Activated CD8-positive, alpha-beta memory T cell treated with anti-CD3 and anti-CD28 coated beads, Interleukin-2, amount 10 ng/mL, durations not matched to agents 7 days and 5 days (primary cell): Measurements from ENCODE around the gene ZNF630. TPM values are rescaled to one million over a fixed set of nuclear protein-coding genes. Genes with fewer than 3 reads are reported as not detected.
A peak's percentile ranks its signal among the peaks of the same experiment; 100 is the strongest.
"Not testable (repeated sequence)": the region's sequence is repeated elsewhere in the genome, so short reads cannot be mapped to it uniquely, and the experiment has no call there.

Experiments
- ATAC-seq: fragments of 150-1000 bp; cut with Tn5 transposase; one replicate; pipeline ENCODE4 v1.10.0; 2021; ENCODE audit warnings: moderate library complexity
- CTCF ChIA-PET: fragments of 350-600 bp; sonication (Branson Sonifier 250); formaldehyde crosslinking; loops from one replicate; lab custom pipeline; 2021; ENCODE audit warnings: antibody characterized with exemption; lab: Charles Lee
- DNase-seq: peaks from one replicate; pipeline ENCODE4 v3.0.0-alpha.2; 2020
- H3K27ac Mint-ChIP-seq: one replicate; pipeline ENCODE4 v1.8.0; 2021; ENCODE audit warnings: mild to moderate bottlenecking, mixed read lengths
- H3K27me3 Mint-ChIP-seq: one replicate; pipeline ENCODE4 v1.8.0; 2021; ENCODE audit warnings: mixed read lengths
- H3K36me3 Mint-ChIP-seq: one replicate; pipeline ENCODE4 v1.8.0; 2021; ENCODE audit warnings: mild to moderate bottlenecking, mixed read lengths
- H3K4me1 Mint-ChIP-seq: one replicate; pipeline ENCODE4 v1.8.0; 2021; ENCODE audit warnings: mixed read lengths
- H3K4me3 Mint-ChIP-seq: one replicate; pipeline ENCODE4 v1.8.0; 2021; ENCODE audit warnings: mild to moderate bottlenecking, moderate library complexity, mixed read lengths
- H3K9me3 Mint-ChIP-seq: one replicate; pipeline ENCODE4 v1.8.0; 2022; ENCODE audit warnings: low read depth, mixed read lengths
- total RNA-seq, 2 experiments: library from RNA; stranded (reverse); gene quantifications; one replicate each; pipeline ENCODE4 v1.2.3, GENCODE V29; 2021

The ZNF630 gene
- total RNA-seq, 2 experiments from 2014 or later = 0.89 to 3.2 TPM

GRCh38 chrX:48059296-48059639 lies 12.2 kb downstream of the ZNF630 start:
- H3K9me3 Mint-ChIP-seq = peaks cover 8% of the 10 kb centered on the region
- H3K27me3 Mint-ChIP-seq = no peaks in the 10 kb centered on the region
- peaks cover 3% of the 10 kb centered on the region for H3K4me1 Mint-ChIP-seq
- peaks cover 45% of the 10 kb centered on the region for H3K36me3 Mint-ChIP-seq
- no peak for ATAC-seq
- no peak overlapping the region for H3K27ac Mint-ChIP-seq
- H3K4me3 Mint-ChIP-seq = no peak overlapping the region
- CTCF ChIA-PET = no interaction called here
- no peak for DNase-seq

DNA sequence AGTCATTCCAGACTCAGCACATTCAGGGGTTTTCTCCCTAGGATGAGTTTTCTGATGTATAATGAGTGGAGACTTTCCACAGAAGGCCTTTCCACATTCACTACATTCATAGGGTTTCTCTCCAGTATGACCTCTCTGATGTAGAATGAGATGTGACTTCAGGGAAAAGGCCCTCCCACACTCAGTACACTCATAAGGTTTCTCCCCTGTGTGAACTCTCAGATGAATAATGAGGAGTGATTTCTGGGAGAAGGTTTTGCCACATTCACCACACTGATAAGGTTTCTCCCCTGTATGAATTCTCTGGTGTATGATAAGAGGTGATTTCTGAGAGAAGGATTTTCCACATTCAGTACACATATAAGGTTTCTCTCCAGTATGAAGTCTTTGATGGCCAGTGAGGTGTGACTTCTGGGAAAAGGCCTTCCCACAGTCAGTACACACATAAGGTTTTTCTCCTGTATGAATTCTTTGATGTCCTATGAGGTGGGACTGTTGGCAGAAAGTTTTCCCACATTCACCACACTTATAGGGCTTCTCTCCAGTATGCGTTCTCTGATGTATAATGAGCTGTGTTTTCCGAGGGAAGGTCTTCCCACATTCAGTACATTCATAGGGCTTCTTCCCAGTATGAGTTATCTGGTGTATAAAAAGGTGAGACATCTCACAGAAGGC lies 12.7 kb downstream of the ZNF630 start:
- no peak for ATAC-seq
- Mint-ChIP-seq H3K36me3 (peaks cover 45% of the 10 kb centered on the region), H3K27me3 (no peaks in the 10 kb centered on the region), H3K27ac (no peak overlapping the region), H3K9me3 (peaks cover 8% of the 10 kb centered on the region), H3K4me3 (no peak overlapping the region), H3K4me1 (peaks cover 3% of the 10 kb centered on the region)
- CTCF ChIA-PET = no interaction called here
- DNase-seq = no peak

DNA sequence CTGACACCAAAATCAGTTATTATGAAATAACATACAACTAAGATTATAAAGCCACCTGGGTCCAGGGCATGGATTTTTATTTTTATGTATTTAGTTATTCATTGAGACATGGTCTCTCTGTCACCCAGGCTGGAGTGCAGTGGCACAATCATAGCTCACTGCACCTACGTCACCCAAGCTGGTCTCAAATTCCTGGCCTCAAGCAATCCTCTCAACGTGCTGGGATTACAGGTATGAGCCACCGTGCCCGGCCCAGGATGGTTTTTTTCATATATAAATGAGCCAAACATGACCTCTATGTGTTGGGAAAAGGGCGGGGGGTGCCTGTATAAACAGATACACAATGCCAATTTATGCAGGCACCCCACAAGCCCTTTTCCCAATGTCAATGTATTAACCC lies 24.6 kb downstream of the ZNF630 start:
- Mint-ChIP-seq H3K4me1 (no peaks in the 10 kb centered on the region), H3K4me3 (no peak overlapping the region)
- ATAC-seq = no peak

DNA sequence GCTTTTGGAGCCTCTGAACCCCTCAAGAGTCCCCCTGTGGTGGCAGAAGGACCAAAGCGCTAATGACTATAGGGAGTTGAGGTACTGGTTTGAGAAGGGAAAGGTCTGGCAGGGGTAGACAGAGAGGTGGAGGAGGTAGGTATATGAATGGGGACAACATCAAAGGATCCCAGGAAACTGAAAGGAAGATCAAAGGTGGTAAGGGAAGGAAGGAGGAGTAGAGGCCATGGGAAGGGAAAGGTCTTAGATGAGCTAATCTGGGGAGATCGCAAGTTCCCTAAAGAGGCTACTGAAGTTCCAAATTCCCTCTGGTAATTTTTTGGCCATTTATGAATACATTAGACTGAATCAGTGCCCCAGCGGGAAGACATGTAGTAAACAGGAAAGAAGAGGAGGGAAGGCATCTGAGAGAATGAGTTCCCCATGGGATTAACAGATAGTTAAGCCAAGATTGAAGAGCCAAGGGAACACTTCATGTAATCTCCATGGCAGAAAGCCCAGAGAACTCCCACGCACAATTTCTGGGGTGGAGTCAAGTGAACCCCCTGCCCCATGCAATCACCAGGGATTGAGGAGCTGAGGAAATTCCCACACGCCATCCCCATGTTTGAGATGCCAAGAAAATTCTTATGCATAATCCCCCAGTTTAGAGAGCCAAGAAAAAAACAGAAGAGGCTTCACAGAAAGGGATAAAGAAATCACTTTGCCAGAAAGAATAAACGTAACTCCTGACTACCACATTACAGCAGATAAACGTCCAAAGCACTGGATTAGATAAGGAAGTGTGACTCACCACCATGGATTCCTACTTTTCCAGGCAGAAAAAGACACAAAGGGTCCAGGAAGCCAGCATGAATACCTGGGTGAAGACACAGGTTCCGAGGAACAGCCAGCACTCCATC lies 25.8 kb downstream of the ZNF630 start:
- no peak overlapping the region for H3K27ac Mint-ChIP-seq
- CTCF ChIA-PET = no interaction called here
- no peak for ATAC-seq
- H3K4me3 Mint-ChIP-seq = no peak overlapping the region
- H3K27me3 Mint-ChIP-seq = no peaks in the 10 kb centered on the region
- peaks cover 2% of the 10 kb centered on the region for H3K9me3 Mint-ChIP-seq
- no peaks in the 10 kb centered on the region for H3K4me1 Mint-ChIP-seq
- DNase-seq = no peak
- peaks cover 1% of the 10 kb centered on the region for H3K36me3 Mint-ChIP-seq

More for the DNA sequence above, 24.6 kb downstream of the ZNF630 start:
- no peaks in the 10 kb centered on the region for H3K27me3 Mint-ChIP-seq
- CTCF ChIA-PET = no interaction called here
- peaks cover 2% of the 10 kb centered on the region for H3K9me3 Mint-ChIP-seq
- H3K36me3 Mint-ChIP-seq = peaks cover 1% of the 10 kb centered on the region
- DNase-seq = no peak
- no peak overlapping the region for H3K27ac Mint-ChIP-seq

- Mint-ChIP-seq H3K27me3 (no peaks in the 10 kb centered on the region), H3K9me3 (peaks cover 2% of the 10 kb centered on the region), H3K4me1 (no peaks in the 10 kb centered on the region), H3K27ac (no peak overlapping the region), H3K36me3 (peaks cover under 1% of the 10 kb centered on the region), H3K4me3 (no peak overlapping the region)
- ATAC-seq (no peak), DNase-seq (no peak)
- CTCF ChIA-PET = no interaction called here
Observed at GRCh38 chrX:48043056-48043455, 28.4 kb downstream of the ZNF630 start.

- Mint-ChIP-seq H3K4me3 (no peak overlapping the region), H3K27me3 (no peaks in the 10 kb centered on the region), H3K27ac (no peak overlapping the region), H3K9me3 (no peaks in the 10 kb centered on the region), H3K4me1 (no peaks in the 10 kb centered on the region), H3K36me3 (no peaks in the 10 kb centered on the region)
- CTCF ChIA-PET = no interaction called here
- no peak for DNase-seq
- no peak for ATAC-seq
Observed at GRCh38 chrX:48035891-48036290, 35.5 kb downstream of the ZNF630 start.

GRCh38 chrX:48030641-48031173 lies 40.7 kb downstream of the ZNF630 start:
- H3K27me3 Mint-ChIP-seq, H3K4me3 Mint-ChIP-seq, H3K9me3 Mint-ChIP-seq, DNase-seq, H3K36me3 Mint-ChIP-seq, H3K27ac Mint-ChIP-seq, H3K4me1 Mint-ChIP-seq, ATAC-seq: not testable (repeated sequence)
- CTCF ChIA-PET = interaction anchor here (0.6 to 1.2 kb wide), 2 partner anchors 177 to 469 kb away, joined by 3 read pairs; no protein-coding TSS in a partner anchor

DNA sequence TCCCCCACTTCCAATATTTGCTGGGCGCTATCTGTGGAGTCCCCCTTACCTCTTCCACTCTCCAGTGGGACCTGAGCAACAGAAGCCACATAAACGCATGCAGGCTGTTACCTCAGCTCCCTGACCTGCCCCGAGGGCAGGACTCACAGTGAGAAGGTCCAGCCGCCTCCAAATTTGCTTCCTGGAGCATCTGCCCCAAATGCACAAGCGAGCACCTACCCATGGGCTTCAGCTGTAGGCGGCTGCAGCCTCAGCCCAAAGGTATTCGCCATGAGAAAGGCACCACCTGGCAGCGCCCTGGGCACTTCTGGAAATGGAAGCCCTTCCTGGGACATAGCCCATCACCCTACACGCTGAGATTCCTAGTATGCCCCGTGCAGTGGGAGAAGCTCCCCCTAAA lies 41.2 kb downstream of the ZNF630 start:
- Mint-ChIP-seq H3K4me1 (peaks cover 8% of the 10 kb centered on the region), H3K4me3 (no peak overlapping the region), H3K27me3 (no peaks in the 10 kb centered on the region), H3K9me3 (no peaks in the 10 kb centered on the region), H3K27ac (no peak overlapping the region), H3K36me3 (no peaks in the 10 kb centered on the region)
- CTCF ChIA-PET = interaction anchor here (0.6 to 1.2 kb wide), 4 partner anchors 176 to 468 kb away, joined by 3 to 4 read pairs (median 3); no protein-coding TSS in a partner anchor
- DNase-seq = no peak
- ATAC-seq = no peak

DNA sequence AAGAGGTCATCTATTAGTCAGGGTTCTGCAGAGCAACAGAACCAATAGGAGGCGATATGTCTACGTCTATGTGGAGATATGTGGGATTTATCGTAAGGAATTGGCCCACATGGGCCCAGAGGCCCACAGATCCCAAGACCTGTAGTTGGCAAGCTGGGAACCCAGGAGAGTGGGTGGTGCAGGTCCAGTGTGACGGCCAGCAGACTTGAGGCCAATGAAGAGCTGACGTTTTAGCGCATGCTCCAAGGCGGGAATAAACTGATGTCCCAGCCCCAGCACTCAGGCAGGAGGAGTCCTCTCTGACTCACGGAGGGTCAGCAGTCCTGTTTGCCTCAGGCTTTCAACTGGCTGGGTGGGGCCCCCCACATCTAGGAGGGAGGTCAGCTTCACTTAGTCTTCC lies 43.3 kb downstream of the ZNF630 start:
- ATAC-seq (no peak), DNase-seq (no peak)
- H3K4me1 Mint-ChIP-seq = peaks cover 8% of the 10 kb centered on the region
- H3K36me3 Mint-ChIP-seq = no peaks in the 10 kb centered on the region
- no peak overlapping the region for H3K27ac Mint-ChIP-seq
- H3K4me3 Mint-ChIP-seq = no peak overlapping the region
- CTCF ChIA-PET = interaction anchor here (1.9 kb wide), 1 partner anchor 174 kb away, joined by 6 read pairs; no protein-coding TSS in a partner anchor
- H3K9me3 Mint-ChIP-seq = no peaks in the 10 kb centered on the region
- no peaks in the 10 kb centered on the region for H3K27me3 Mint-ChIP-seq

GRCh38 chrX:48027545-48027944 lies 43.9 kb downstream of the ZNF630 start:
- H3K4me1 Mint-ChIP-seq, H3K4me3 Mint-ChIP-seq, ATAC-seq, H3K36me3 Mint-ChIP-seq, H3K9me3 Mint-ChIP-seq, H3K27me3 Mint-ChIP-seq, H3K27ac Mint-ChIP-seq, DNase-seq: not testable (repeated sequence)
- CTCF ChIA-PET = interaction anchor here (0.6 to 2.9 kb wide), 5 partner anchors 174 to 301 kb away, joined by 3 to 33 read pairs (median 3); no protein-coding TSS in a partner anchor

- CTCF ChIA-PET = interaction anchor here (2.9 kb wide), 1 partner anchor 195 kb away, joined by 33 read pairs; no protein-coding TSS in a partner anchor
- ATAC-seq = no peak
- DNase-seq = peak; percentile 49
- no peak overlapping the region for H3K4me3 Mint-ChIP-seq
- H3K4me1 Mint-ChIP-seq = peaks cover 8% of the 10 kb centered on the region
- peaks cover 2% of the 10 kb centered on the region for H3K36me3 Mint-ChIP-seq
- peak overlapping the region; percentile 48 for H3K27ac Mint-ChIP-seq
- no peaks in the 10 kb centered on the region for H3K9me3 Mint-ChIP-seq
- H3K27me3 Mint-ChIP-seq = no peaks in the 10 kb centered on the region
Observed at GRCh38 chrX:48025561-48025960, 45.9 kb downstream of the ZNF630 start.

DNA sequence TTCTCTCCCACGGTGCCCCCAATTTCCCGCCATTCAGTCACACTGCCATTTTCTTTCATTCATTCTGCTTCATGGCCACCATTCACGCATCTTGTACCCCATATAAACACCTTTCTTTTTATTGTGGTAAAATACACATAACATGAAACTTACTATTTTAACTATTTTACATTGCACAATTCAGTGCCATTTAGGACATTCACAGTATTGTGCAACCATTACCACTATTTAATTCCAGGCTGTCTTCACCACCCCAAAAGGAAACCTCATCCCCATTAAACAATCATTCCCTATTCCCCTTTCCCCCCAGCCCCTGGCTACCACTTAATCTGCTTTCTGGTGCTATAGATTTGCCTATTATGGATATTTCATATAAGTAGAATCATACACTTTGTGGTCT lies 48.7 kb downstream of the ZNF630 start:
- H3K4me3 Mint-ChIP-seq = no peak overlapping the region
- no peaks in the 10 kb centered on the region for H3K27me3 Mint-ChIP-seq
- peaks cover 2% of the 10 kb centered on the region for H3K36me3 Mint-ChIP-seq
- CTCF ChIA-PET = no interaction called here
- no peak for ATAC-seq
- peaks cover 10% of the 10 kb centered on the region for H3K4me1 Mint-ChIP-seq
- H3K27ac Mint-ChIP-seq = no peak overlapping the region
- H3K9me3 Mint-ChIP-seq = no peaks in the 10 kb centered on the region
- no peak for DNase-seq

DNA sequence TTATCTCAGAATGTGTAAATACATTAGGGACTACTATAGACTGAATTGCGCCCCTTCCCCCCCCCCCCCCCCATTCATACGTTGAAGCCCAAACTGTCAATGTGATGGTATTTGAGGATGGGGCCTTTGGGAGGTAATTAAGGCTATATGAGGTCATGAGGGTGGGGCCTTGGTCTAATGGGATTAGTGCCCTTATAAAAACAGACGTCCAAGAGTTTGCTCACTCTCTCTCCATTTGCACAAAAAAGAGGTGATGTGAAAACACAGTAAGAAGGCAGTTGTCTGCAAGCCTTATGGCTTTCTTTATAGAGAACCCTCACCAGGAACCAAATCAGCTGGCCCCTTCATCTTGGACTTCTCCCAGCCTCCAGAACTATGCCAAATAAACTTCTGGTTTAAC lies 49.3 kb downstream of the ZNF630 start:
- Mint-ChIP-seq H3K4me3 (no peak overlapping the region), H3K9me3 (no peaks in the 10 kb centered on the region), H3K27me3 (no peaks in the 10 kb centered on the region), H3K36me3 (peaks cover 2% of the 10 kb centered on the region), H3K27ac (no peak overlapping the region), H3K4me1 (peaks cover 10% of the 10 kb centered on the region)
- CTCF ChIA-PET = no interaction called here
- ATAC-seq (no peak), DNase-seq (no peak)
